Measurements from ENCODE around the gene SPG7.

The SPG7 gene

DNA sequence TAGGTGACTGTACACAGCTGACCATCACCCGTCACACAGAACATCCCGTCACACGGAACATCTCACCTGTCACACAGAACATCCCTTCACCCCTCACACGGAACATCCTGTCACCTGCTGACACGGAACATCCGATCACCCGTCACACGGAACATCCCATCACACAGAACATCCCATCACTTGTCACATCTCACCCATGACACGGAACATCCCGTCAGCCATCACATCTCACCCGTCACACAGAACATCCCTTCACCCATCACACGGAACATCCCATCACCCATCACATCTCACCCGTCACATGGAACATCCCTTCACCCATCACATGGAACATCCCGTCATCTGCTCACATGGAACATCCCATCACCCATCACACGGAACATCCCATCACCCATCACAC lies 71.1 kb downstream of the SPG7 start:
- DNase-seq (ENCODE audit: extremely low spot score): no peak
- TF ChIP-seq, protein P1, sequence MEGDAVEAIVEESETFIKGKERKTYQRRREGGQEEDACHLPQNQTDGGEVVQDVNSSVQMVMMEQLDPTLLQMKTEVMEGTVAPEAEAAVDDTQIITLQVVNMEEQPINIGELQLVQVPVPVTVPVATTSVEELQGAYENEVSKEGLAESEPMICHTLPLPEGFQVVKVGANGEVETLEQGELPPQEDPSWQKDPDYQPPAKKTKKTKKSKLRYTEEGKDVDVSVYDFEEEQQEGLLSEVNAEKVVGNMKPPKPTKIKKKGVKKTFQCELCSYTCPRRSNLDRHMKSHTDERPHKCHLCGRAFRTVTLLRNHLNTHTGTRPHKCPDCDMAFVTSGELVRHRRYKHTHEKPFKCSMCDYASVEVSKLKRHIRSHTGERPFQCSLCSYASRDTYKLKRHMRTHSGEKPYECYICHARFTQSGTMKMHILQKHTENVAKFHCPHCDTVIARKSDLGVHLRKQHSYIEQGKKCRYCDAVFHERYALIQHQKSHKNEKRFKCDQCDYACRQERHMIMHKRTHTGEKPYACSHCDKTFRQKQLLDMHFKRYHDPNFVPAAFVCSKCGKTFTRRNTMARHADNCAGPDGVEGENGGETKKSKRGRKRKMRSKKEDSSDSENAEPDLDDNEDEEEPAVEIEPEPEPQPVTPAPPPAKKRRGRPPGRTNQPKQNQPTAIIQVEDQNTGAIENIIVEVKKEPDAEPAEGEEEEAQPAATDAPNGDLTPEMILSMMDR (IDR thresholded peaks at IDR 0.05; ENCODE audit: control extremely low read depth, extremely low read depth, low read depth, missing control alignments): no peak
- POLR2A ChIA-PET: no interaction called here
- CTCF ChIA-PET: no interaction called here

DNA sequence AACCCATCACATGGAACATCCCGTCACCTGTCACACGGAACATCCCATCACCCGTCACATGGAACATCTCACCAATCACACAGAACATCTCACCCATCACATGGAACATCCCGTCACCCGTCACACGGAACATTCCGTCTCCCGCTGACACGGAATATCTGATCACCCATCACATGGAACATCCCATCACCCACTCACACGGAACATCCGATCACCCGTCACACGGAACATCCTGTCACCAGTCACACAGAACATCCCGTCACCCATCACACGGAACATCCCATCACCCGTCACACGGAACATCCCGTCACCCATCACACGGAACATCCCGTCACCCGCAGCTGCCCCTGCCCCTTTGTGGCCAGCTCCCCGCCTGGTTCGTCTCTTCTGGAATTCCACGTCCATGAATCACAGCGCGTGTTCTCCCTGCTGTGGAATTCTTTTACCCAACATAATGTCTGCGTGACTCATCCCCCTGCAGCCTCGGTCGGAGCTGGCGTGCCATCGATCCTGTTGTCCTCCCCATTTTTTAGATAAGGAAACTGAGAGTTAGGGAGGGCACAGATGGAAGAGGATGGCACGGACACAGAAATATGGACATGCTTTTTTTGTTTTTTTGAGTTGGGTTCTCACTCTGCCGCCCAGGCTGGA lies 73.0 kb downstream of the SPG7 start:
- CTCF ChIA-PET: no interaction called here
- no peak for DNase-seq (ENCODE audit: extremely low spot score)
- POLR2A ChIA-PET: no interaction called here
- TF ChIP-seq, protein P1 (IDR thresholded peaks at IDR 0.05; ENCODE audit: control extremely low read depth, extremely low read depth, low read depth, missing control alignments): no peak

DNA sequence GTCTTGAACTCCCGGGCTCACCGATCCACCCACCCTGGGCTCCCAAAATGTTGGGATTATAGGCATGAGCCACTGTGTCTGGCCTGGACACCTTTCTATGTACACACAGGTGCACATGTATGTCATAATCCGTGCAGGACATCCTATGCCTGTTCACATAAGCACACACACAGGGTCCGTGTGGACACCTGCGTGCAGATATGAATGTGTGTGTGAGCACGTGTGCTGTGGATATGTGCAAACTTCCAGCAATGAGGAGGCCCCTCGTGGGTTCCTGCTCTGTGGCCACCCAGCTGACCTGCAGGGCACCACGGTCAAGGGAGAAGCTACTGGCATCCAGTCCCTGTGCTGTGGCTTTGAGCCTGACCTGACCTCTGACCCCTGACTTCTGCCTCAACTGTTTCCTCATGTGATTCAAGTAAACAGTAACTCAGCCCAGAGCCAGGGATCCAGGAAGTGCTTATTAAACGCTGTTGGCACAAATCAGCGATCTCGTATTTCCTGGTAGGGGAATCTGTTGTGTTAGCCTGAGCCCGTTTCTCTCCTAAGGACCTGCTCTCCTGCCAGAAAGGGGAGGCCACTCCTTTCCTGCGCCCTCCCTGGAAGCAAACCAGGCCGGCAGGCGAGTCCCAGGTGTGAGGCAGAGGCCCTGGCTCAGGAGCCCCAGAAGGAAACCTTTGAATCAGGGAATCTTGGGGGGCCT lies 73.8 kb downstream of the SPG7 start:
- ChIA-PET CTCF (no interaction called here), POLR2A (no interaction called here)
- TF ChIP-seq, protein P1 (IDR thresholded peaks at IDR 0.05; ENCODE audit: control extremely low read depth, extremely low read depth, low read depth, missing control alignments): no peak
- DNase-seq (ENCODE audit: extremely low spot score): no peak

DNA sequence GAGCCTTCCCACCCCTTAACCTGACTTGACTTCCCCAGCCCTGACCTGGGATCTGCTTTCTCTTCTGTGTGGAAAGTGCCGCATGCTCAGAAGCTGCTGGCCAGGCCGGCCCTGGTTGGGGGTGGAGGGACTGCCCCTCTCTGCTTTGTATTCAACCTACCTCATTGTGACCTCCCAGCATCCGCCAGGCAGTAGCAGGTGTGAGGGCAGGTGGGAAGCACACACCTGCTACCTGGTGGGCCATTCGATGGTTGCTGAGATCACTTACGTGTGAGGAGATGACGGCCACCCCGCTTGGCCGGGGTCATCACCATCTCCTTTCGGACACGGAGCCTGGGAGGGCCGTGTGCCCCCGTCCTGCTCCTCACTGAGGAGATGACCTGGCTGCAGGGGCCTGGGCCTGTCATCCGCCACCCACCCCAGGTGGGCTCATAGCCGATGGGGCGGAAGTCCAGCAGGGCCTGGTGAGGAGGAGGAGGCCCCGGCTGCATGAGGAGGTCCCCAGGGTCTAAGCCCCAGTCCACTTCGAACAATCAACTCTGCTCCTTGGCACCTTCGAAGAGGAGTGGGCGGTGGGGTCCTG lies 74.5 kb downstream of the SPG7 start:
- ChIA-PET CTCF (no interaction called here), POLR2A (no interaction called here)
- DNase-seq (ENCODE audit: extremely low spot score): no peak
- TF ChIP-seq, protein P1 (IDR thresholded peaks at IDR 0.05; ENCODE audit: control extremely low read depth, extremely low read depth, low read depth, missing control alignments): no peak

DNA sequence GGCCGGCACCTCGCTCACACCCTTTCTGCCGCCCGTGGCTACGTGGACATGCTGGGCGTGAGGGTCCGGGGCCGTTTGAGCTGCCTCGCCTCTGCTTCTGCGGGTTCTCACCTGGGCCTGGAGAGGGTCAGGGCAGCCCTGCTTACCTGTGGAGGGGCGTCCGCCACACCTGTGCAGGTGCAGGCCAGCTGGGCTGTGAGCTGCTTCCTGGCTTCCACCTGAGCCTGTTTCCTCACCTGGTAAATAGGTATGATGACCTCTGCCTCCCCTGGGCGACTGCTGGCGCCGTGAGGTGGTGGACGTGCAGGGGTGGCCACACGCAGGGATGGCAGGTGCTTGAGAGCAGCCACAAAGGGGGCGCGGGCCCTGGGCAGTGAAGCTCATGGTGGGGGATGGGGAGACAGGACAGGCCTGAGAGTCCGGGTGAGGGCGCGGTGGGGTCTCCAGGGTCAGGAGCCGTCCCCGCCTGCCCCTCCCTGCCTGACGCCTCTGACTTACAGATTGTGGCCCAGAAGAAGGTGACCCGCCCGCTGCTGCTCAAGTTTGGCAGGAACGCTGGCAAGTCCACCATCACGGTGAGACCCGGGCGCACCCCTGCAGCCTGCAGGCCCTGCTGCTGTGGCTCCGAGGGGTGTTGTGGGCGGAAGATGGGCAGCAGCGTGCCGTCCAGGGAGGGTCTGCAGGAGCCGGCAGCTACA lies 75.1 kb downstream of the SPG7 start:
- TF ChIP-seq, protein P1 (IDR thresholded peaks at IDR 0.05; ENCODE audit: control extremely low read depth, extremely low read depth, low read depth, missing control alignments): no peak
- POLR2A ChIA-PET: no interaction called here
- no peak for DNase-seq (ENCODE audit: extremely low spot score)
- CTCF ChIA-PET: no interaction called here

DNA sequence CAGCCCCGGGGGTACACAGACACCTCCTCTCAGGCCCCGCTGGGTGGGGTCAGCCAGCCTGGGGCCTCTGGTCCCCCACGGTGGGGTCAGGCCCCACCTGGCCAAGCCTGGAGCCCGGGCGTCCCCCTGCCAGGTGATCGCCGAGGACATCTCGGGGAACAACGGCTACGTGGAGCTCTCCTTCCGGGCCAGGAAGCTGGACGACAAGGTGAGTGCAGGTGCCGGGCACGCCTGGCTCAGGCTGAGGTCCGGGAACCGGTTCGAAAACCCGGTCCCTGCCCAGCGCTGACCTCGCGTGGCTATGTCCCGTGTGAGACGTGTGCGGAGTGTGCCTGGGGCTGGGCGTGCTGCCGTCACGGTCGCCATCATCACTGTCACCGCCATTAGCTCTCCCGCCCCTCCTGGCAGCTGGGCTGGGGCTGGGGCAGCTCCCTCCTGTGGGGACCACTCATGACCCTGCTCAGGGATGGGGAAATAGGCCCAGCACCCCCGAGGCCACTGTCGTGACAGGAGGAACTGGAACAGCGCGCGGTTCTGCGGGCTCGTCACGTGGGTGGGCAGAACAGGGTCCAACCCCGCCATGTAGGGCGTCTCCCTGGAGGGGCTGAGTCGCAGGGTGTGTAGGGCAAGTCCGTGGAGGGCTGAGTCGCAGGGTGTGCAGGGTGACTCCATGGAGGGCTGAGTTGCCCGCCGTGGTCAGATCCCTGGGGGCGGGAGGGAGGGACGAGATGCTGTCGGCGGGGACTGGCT lies 75.9 kb downstream of the SPG7 start:
- TF ChIP-seq, protein P1 (IDR thresholded peaks at IDR 0.05; ENCODE audit: control extremely low read depth, extremely low read depth, low read depth, missing control alignments): no peak
- ChIA-PET CTCF (interaction anchor here (1.1 kb wide), 1 partner anchor 17 kb away, joined by 3 read pairs; no protein-coding TSS in a partner anchor), POLR2A (interaction anchor here (0.6 kb wide), 1 partner anchor 96 kb away, joined by 3 read pairs; no protein-coding TSS in a partner anchor)
- DNase-seq (ENCODE audit: extremely low spot score): no peak
